IPS-18c (cell line): ENCODE data around the gene TBCA.
A peak's percentile ranks its signal among the peaks of the same experiment; 100 is the strongest.
"Not testable (repeated sequence)": the region's sequence is repeated elsewhere in the genome, so short reads cannot be mapped to it uniquely, and the experiment has no call there.

ENCODE experiments used
- H3K4me3 ChIP-seq: 2 replicates; pipeline ENCODE4 v1.7.0; 2013; ENCODE audit warnings: low read depth, mild to moderate bottlenecking, low read length, moderate library complexity; ENCODE audit not compliant: insufficient read depth
- H3K9me3 ChIP-seq: one replicate; pipeline ENCODE4 v1.6.1; 2013; ENCODE audit warnings: mild to moderate bottlenecking, low read length, moderate library complexity; ENCODE audit not compliant: control insufficient read depth, insufficient read depth

The TBCA gene

GRCh38 chr5:77777281-77777892, 1.2 kb upstream of the TBCA start:
- H3K9me3 ChIP-seq = peaks cover 3% of the 10 kb centered on the region
- H3K4me3 ChIP-seq = no peak overlapping the region

DNA sequence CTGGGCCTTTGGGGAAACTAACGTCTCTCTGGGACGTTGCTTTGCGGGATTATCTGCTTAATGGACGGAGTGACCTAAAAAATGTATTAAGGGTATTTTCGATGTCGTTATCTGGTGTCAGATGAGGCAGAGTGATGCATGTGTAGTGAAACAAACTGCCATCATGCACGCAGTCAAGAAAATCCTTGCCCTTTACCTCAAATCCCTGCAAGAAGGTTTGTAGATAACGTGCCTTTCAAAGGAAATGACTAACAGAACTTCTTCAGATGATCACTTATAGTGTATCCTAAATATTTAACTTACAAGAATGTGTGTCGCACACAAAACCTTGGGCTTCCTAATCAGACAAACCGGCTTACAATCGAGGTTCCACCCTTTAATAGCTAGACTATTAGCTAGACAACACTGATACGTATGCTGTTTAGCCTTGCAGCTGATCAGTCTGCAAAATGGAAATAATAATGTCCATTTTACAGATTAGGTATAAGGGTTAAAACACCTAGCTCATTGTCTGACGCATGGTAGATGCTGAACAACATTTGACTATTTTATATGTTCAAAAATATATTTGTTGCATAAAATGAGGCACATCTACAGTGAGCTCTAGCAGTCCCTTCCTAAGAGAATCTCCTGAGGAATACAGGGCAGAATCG, 541 bp upstream of the TBCA start:
- H3K4me3 ChIP-seq = peak overlapping the region; percentile 95

GRCh38 chr5:77774981-77775789, 954 bp downstream of the TBCA start:
- peaks cover 3% of the 10 kb centered on the region for H3K9me3 ChIP-seq
- H3K4me3 ChIP-seq = peak overlapping the region; percentile 95

More for the DNA sequence above, 541 bp upstream of the TBCA start:
- H3K9me3 ChIP-seq = peaks cover 3% of the 10 kb centered on the region

- peaks cover 3% of the 10 kb centered on the region for H3K9me3 ChIP-seq
- no peak overlapping the region for H3K4me3 ChIP-seq
Observed at GRCh38 chr5:77773734-77774280, 2.3 kb downstream of the TBCA start.

DNA sequence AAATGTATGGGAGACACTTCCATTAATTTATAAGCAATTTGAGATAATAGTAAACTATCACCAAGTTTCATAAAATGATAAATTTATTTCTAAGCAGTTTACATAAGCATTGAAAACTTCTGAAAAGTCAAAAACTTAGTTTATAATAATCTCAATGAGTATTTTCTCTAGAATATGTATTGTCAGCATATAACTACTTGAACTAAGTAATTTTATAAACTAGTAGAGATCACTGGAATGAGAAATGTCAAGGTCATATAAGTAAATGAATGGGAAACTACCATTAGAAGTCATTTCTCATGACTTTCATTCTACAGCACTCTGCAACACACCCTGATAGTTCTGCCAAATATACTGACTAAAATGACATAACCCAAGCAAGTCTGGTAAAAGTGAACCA, 3.4 kb downstream of the TBCA start:
- H3K9me3 ChIP-seq = no peaks in the 10 kb centered on the region
- no peak overlapping the region for H3K4me3 ChIP-seq

- no peak overlapping the region for H3K4me3 ChIP-seq
- H3K9me3 ChIP-seq = no peaks in the 10 kb centered on the region
Observed at GRCh38 chr5:77771452-77771851, 4.7 kb downstream of the TBCA start.

DNA sequence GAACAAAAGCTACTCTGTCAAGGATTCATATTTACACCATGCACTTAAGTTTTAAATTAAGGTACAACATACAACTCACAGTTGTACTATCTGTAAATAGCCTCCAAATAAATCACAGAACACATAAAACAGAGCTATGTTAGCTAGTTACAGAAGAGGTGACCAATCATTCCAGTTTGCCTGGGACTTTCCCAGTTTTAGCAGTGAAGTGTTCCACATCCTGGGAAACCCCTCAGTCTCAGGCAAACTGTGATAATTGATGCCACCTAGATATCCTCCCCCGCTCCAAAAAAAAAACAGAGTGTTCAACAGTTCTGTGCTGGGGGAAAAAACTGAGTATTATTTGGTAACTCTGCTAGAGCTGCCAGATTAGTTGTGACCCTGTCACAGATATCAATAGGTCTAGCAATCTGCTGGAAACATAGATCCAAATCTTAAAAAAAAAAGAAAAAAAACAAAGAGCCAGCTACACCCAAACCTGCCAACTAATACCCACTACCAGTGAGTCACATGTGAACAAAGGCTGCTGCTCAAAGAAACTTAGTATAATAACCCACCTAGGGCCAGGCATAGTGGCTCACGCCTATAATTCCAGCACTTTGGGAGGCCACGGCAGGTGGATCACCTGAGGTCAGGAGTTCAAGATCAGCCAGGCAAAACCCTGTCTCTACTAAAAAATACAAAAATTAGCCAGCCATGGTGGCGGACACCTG, 5.7 kb downstream of the TBCA start:
- Histone ChIP-seq H3K9me3 (no peaks in the 10 kb centered on the region), H3K4me3 (no peak overlapping the region; the same call in 1 of the 2 replicates)

GRCh38 chr5:77768978-77769377, 7.2 kb downstream of the TBCA start:
- Histone ChIP-seq H3K4me3 (no peak overlapping the region), H3K9me3 (no peaks in the 10 kb centered on the region)

DNA sequence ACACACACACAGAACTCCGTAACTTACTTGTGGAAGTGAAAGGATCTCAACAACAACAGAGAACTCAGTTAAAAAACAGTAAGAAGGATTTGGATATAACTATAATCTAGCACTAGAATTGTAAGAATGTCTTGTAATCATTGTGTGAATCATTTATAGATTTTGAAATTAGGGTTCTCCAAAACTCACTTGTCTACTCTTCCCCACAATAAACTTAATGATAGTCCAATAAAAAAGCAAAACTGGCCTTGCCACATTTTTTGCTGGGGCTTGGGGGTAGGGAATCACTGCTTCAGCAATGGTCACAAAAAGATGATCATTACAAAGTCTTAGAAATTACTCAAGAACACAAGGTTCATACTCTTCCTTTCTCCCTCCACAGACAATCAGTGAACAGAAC, 8.8 kb downstream of the TBCA start:
- no peak overlapping the region for H3K4me3 ChIP-seq
- no peaks in the 10 kb centered on the region for H3K9me3 ChIP-seq

GRCh38 chr5:77761606-77762005, 14.5 kb downstream of the TBCA start:
- H3K4me3 ChIP-seq = no peak overlapping the region

DNA sequence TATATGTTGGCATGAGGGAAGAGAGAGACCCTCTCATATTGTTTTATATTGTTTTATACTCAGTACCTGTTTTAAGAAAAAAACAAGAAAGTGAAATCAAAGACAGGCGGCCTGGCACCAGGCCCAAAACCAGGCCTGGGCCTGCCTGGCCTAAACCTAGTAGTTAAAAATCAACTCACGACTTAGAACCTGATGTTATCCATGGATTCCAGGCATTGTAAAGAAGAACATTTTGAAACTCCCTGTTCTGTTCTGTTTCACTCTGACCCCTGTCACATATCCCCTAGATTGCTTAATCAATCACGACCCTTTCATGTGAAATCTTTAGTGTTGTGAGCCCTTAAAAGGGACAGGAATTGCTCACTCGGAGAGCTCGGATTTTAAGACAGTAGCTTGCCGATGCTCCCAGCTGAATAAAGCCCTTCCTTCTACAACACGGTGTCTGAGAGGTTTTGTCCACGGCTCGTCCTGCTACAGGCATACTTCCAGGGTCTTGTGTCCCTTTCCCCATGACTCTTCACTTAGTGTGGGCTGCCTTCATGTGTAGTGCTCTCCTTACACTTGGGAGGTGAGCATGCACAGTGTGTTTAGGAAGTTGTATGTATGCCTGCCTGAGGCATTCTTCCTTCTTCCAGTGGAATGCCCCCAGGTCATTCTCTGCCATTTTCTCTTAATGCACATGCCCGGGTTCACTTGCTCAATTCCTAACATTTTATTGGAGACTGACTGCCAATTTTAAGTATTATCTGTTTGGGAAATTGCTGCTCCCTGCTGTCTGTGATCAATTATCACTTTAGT, 17.8 kb downstream of the TBCA start:
- Histone ChIP-seq H3K9me3 (peaks cover 4% of the 10 kb centered on the region), H3K4me3 (no peak overlapping the region)

More at GRCh38 chr5:77761606-77762005, 14.5 kb downstream of the TBCA start:
- H3K9me3 ChIP-seq = peaks cover 4% of the 10 kb centered on the region

DNA sequence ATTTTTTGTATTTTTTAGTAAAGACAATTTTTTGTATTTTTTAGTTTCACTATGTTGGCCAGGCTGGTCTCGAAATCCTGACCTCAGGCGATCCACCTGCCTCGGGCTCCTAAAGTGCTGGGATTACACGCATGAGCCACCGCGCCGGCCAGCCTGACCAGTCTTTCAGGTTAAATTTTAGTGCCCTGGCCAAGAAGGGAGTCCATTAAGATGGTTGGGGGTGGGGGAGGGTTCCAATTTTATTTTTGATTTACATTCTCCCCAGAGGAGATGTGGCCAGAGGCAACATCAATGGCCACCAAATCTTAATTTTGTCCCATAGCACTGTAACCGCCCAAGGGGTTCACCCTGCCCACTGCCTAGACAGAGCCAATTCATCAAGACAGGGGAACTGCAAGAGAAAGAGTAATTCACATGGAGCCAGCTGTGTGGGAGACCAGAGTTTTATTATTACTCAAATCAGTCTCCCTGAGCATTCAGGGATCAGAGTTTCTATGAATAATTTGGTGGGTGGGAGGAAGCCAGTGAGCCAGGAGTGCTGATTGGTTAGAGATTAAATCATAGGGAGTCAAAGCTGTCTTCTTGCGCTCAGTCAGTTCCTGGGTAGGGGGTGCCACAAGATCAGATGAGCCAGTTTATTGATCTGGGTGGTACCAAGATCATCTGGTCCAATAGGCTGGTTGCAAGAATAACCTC, 24.7 kb downstream of the TBCA start:
- H3K9me3 ChIP-seq = no peaks in the 10 kb centered on the region
- H3K4me3 ChIP-seq = no peak overlapping the region

- not testable (repeated sequence) for H3K4me3 ChIP-seq, H3K9me3 ChIP-seq
Observed at GRCh38 chr5:77750928-77751327, 25.2 kb downstream of the TBCA start.

- H3K4me3 ChIP-seq = no peak overlapping the region
- H3K9me3 ChIP-seq = no peaks in the 10 kb centered on the region
Observed at GRCh38 chr5:77748160-77748559, 28.0 kb downstream of the TBCA start.

GRCh38 chr5:77744116-77744515, 32.0 kb downstream of the TBCA start:
- H3K4me3 ChIP-seq = no peak overlapping the region
- H3K9me3 ChIP-seq = no peaks in the 10 kb centered on the region

DNA sequence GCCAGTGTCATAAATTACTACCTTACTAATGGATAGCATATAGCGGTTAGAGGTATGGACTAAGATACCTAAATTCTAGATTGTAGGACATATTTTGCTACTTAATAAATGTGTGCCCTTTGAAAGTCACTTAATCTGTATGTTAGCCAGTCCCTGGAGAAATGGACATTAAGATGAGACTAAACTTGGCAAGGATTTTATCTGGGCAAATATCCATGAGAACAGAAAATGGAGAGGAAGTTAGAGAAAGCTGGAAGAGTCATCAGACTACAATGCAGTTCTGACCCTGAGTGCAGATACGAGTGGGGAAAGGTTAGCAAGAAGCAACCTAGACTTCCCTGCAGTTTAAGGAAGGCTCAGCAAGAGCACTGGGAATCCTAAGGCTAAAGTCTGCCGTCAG, 33.0 kb downstream of the TBCA start:
- H3K9me3 ChIP-seq = no peaks in the 10 kb centered on the region
- H3K4me3 ChIP-seq = no peak overlapping the region
